ENCODE data around the gene COMMD3. TPM values are rescaled to one million over a fixed set of nuclear protein-coding genes. Genes with fewer than 3 reads are reported as not detected.

COMMD3 gene
- total RNA-seq, 1 experiment from 2014 or later: 69.4 TPM

DNA sequence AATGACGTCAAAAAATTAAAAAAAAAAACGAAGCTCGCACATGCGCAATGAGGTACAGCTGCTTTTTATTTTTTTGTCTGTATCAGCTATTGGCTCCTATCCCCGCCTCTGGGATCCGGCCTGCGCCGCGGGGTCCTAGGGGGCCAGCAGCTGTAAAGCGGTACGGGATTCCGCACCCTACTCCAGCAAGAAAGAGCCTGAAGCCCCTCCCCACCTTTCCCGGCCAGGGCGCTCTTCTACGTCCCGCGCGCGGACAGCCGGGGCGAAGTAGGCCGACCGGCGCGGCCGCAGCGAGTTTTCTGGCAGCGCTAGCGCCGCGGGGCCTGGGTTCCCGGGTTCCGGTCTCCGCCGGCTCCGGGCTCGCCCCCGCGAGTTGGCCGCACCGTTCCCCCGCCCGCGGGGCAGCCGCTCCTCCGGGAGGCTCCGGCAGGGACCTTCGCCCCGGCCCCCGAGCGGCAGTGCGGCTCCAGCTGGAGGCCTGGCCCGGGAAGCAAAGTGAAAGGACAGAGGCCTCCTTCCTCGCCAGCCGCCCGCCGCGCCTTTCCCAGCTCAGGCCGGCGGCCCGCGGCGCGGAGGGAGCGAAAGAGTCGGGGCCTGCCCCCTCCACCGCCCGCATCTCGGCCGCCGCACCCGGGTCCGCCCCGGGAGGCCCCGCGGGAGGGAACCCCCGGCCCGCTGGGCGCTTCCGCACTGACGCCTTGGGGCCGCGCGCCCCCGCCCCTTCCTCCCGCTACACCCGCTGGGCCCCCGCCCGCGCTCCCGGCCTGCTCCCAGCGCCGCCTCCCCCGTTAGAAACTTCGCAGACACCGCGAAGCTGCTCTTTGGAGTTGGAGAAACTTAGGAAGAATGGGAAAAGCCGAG, 24.4 kb downstream of the COMMD3 start:
- intact Hi-C loops (cut with micrococcal nuclease): loop anchor here (1.0 kb wide), 1 partner anchor 111 kb away; no protein-coding TSS in a partner anchor
- H3K36me3 Mint-ChIP-seq (ENCODE audit: insufficient read depth, unreplicated experiment): no peaks in the 10 kb centered on the region
- peaks cover 9% of the 10 kb centered on the region for H3K4me1 Mint-ChIP-seq (ENCODE audit: insufficient read depth, unreplicated experiment)

DNA sequence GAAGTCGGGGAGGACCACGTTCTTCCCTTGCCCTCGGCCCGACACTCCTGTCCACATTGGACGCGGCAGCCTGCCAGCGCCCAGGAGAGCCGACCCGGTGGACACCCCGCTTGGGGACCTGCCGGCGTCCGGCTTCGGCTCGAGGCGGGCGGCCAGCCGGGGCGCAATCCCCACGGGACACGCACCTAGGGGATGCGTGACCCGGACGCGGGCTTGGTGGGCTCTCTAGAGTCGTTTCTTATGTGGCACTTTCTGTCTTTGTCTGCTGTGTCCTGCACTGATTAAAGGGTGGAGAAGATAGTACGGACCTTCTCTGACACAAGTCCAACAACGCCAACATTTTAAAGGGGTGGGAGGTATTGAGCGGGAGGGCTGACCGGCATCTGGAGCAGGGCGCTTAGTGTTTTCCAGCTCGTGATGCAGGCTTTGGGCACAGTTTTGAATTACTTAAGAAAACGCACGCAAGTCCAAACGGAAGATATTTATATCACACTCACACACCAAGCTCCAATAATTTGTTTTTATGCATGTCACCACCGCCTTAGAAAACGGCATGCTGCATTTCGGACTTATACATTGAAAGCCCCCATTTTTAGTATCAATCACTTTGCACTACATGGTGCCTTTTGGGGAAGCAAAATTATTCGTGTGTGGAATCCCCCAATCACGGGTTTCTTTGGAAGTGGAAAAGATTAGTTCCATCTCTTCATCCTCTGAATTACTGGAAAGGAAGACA, 25.2 kb downstream of the COMMD3 start:
- no peak for DNase-seq (ENCODE audit: unreplicated experiment)
- intact Hi-C loops (cut with micrococcal nuclease): no loop called here
- POLR2A ChIA-PET: interaction anchor here (0.7 to 3.1 kb wide), 16 partner anchors 8 to 692 kb away, joined by 3 to 16 read pairs (median 4); partner anchors contain the start of gene DNAJC1

More for the DNA sequence above, 24.4 kb downstream of the COMMD3 start:
- no TSS peak for BruUV-seq (replicated peaks)
- TF ChIP-seq, protein P1, sequence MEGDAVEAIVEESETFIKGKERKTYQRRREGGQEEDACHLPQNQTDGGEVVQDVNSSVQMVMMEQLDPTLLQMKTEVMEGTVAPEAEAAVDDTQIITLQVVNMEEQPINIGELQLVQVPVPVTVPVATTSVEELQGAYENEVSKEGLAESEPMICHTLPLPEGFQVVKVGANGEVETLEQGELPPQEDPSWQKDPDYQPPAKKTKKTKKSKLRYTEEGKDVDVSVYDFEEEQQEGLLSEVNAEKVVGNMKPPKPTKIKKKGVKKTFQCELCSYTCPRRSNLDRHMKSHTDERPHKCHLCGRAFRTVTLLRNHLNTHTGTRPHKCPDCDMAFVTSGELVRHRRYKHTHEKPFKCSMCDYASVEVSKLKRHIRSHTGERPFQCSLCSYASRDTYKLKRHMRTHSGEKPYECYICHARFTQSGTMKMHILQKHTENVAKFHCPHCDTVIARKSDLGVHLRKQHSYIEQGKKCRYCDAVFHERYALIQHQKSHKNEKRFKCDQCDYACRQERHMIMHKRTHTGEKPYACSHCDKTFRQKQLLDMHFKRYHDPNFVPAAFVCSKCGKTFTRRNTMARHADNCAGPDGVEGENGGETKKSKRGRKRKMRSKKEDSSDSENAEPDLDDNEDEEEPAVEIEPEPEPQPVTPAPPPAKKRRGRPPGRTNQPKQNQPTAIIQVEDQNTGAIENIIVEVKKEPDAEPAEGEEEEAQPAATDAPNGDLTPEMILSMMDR (IDR thresholded peaks at IDR 0.05; ENCODE audit: unreplicated experiment): no peak
- peaks cover 15% of the 10 kb centered on the region for H3K27me3 Mint-ChIP-seq (ENCODE audit: insufficient read depth, unreplicated experiment)
- ChIA-PET POLR2A (interaction anchor here (0.6 to 3.1 kb wide), 32 partner anchors 9 to 845 kb away, joined by 3 to 16 read pairs (median 4); partner anchors contain the start of gene DNAJC1), CTCF (interaction anchor here (0.6 to 2.2 kb wide), 14 partner anchors 15 to 1012 kb away, joined by 3 to 8 read pairs (median 4); partner anchors contain the start of genes COMMD3 and DNAJC1)
- H3K9me3 Mint-ChIP-seq (ENCODE audit: unreplicated experiment): no peaks in the 10 kb centered on the region
- DNase-seq (ENCODE audit: unreplicated experiment): peak; percentile 79
- H3K4me3 Mint-ChIP-seq (ENCODE audit: unreplicated experiment): peak overlapping the region; percentile 75
- peak overlapping the region; percentile 85 for H3K27ac Mint-ChIP-seq (ENCODE audit: low read depth, unreplicated experiment)

DNA sequence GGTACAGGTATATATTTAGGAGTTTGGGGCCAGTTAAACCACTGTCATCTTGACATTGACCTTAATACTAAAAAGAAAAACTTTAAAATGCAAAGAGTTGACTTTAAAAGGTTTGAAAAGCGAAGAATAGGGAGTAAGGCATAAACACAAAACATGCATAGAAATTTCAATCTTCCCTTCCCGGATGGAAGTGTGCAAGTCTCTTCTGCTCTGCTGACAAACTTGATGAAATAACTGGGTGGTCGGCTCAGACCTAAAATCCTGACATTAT, 25.7 kb downstream of the COMMD3 start:
- Mint-ChIP-seq H3K36me3 (ENCODE audit: insufficient read depth, unreplicated experiment) (peaks cover 6% of the 10 kb centered on the region), H3K27me3 (ENCODE audit: insufficient read depth, unreplicated experiment) (peaks cover 11% of the 10 kb centered on the region), H3K27ac (ENCODE audit: low read depth, unreplicated experiment) (no peak overlapping the region), H3K4me3 (ENCODE audit: unreplicated experiment) (peak overlapping the region; percentile 75), H3K9me3 (ENCODE audit: unreplicated experiment) (no peaks in the 10 kb centered on the region), H3K4me1 (ENCODE audit: insufficient read depth, unreplicated experiment) (peaks cover 9% of the 10 kb centered on the region)
- no peak for DNase-seq (ENCODE audit: unreplicated experiment)
- BruUV-seq (replicated peaks): no TSS peak
- intact Hi-C loops (cut with micrococcal nuclease): no loop called here
- CTCF ChIA-PET: interaction anchor here (0.6 to 2.2 kb wide), 4 partner anchors 10 to 339 kb away, joined by 3 to 8 read pairs (median 4); partner anchors contain the start of genes COMMD3 and DNAJC1
- POLR2A ChIA-PET: interaction anchor here (0.7 to 3.1 kb wide), 4 partner anchors 76 to 114 kb away, joined by 3 to 14 read pairs (median 6); no protein-coding TSS in a partner anchor
- TF ChIP-seq, protein P1 (IDR thresholded peaks at IDR 0.05; ENCODE audit: unreplicated experiment): no peak

More for the DNA sequence above, 25.2 kb downstream of the COMMD3 start:
- Mint-ChIP-seq H3K27me3 (ENCODE audit: insufficient read depth, unreplicated experiment) (peaks cover 15% of the 10 kb centered on the region), H3K9me3 (ENCODE audit: unreplicated experiment) (no peaks in the 10 kb centered on the region), H3K4me3 (ENCODE audit: unreplicated experiment) (peak overlapping the region; percentile 75), H3K36me3 (ENCODE audit: insufficient read depth, unreplicated experiment) (peaks cover 3% of the 10 kb centered on the region), H3K27ac (ENCODE audit: low read depth, unreplicated experiment) (peak overlapping the region; percentile 85), H3K4me1 (ENCODE audit: insufficient read depth, unreplicated experiment) (peaks cover 9% of the 10 kb centered on the region)
- CTCF ChIA-PET: interaction anchor here (0.6 to 2.2 kb wide), 8 partner anchors 9 to 338 kb away, joined by 3 to 8 read pairs (median 3); partner anchors contain the start of genes COMMD3 and DNAJC1
- TSS peak; percentile 69 for BruUV-seq (replicated peaks)
- TF ChIP-seq, protein P1 (IDR thresholded peaks at IDR 0.05; ENCODE audit: unreplicated experiment): no peak

DNA sequence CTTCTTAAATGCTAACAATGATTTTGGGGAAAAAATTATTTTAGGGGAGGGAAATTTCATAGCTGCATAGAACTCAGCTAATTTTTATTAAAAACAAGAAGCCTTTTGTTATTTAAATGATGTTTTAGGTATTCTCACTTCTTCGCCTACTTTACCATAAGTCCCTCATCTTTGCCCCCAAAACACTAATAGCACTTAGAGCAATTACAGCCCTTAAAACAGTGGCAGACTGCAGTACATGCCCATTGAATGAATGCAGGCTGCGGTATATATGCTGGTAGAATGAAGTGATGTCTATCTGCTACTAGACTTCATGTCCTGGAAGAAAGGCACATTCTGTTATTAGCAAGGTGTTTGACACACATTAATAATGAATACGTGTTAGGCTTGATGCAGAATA, 26.2 kb downstream of the COMMD3 start:
- H3K9me3 Mint-ChIP-seq (ENCODE audit: unreplicated experiment): no peaks in the 10 kb centered on the region
- no peak overlapping the region for H3K27ac Mint-ChIP-seq (ENCODE audit: low read depth, unreplicated experiment)
- intact Hi-C loops (cut with micrococcal nuclease): no loop called here
- no peak for DNase-seq (ENCODE audit: unreplicated experiment)
- TF ChIP-seq, protein P1 (IDR thresholded peaks at IDR 0.05; ENCODE audit: unreplicated experiment): no peak
- H3K4me3 Mint-ChIP-seq (ENCODE audit: unreplicated experiment): no peak overlapping the region
- BruUV-seq (replicated peaks): no TSS peak
- H3K4me1 Mint-ChIP-seq (ENCODE audit: insufficient read depth, unreplicated experiment): peaks cover 9% of the 10 kb centered on the region
- peaks cover 5% of the 10 kb centered on the region for H3K27me3 Mint-ChIP-seq (ENCODE audit: insufficient read depth, unreplicated experiment)
- POLR2A ChIA-PET: interaction anchor here (0.8 to 3.1 kb wide), 3 partner anchors 76 to 112 kb away, joined by 3 to 14 read pairs (median 4); no protein-coding TSS in a partner anchor
- CTCF ChIA-PET: no interaction called here
- H3K36me3 Mint-ChIP-seq (ENCODE audit: insufficient read depth, unreplicated experiment): peaks cover 6% of the 10 kb centered on the region

Data from MCF 10A (cell line).